ENCODE results near the gene IRF2BPL. TPM values are rescaled to one million over a fixed set of nuclear protein-coding genes. Genes with fewer than 3 reads are reported as not detected.

Gene IRF2BPL
- total RNA-seq, 1 experiment from 2014 or later: 113 TPM

GRCh38 chr14:77014004-77014604 is 14.4 kb downstream of the IRF2BPL start:
- Histone ChIP-seq H3K9me3 (ENCODE audit: low read length) (no peaks in the 10 kb centered on the region), H3K36me3 (ENCODE audit: low read depth, low read length) (no peaks in the 10 kb centered on the region), H3K27ac (ENCODE audit: low read length) (no peak overlapping the region), H3K4me3 (ENCODE audit: low read length) (no peak overlapping the region), H3K9me2 (replicated peaks; ENCODE audit: low read length) (no peaks in the 10 kb centered on the region), H3F3A (ENCODE audit: low read length, unreplicated experiment) (no peaks in the 10 kb centered on the region), H2AFZ (ENCODE audit: low read length) (no peak overlapping the region), H4K20me1 (ENCODE audit: low read length) (no peaks in the 10 kb centered on the region), H3K9ac (ENCODE audit: low read length) (no peak overlapping the region), H3K4me2 (ENCODE audit: low read length) (no peak overlapping the region), H3K4me1 (ENCODE audit: insufficient read depth, low read length) (peaks cover 5% of the 10 kb centered on the region), H3K79me2 (ENCODE audit: low read length) (no peaks in the 10 kb centered on the region), H3K27me3 (ENCODE audit: low read length) (no peaks in the 10 kb centered on the region)
- ATAC-seq (no peak), DNase-seq (no peak)
- BruUV-seq (replicated peaks): no TSS peak
- intact Hi-C loops (cut with micrococcal nuclease): no loop called here
- no peak for TF ChIP-seq EZH2 (IDR thresholded peaks at IDR 0.05; ENCODE audit: low read length, unreplicated experiment)
- TF ChIP-seq, protein P1, sequence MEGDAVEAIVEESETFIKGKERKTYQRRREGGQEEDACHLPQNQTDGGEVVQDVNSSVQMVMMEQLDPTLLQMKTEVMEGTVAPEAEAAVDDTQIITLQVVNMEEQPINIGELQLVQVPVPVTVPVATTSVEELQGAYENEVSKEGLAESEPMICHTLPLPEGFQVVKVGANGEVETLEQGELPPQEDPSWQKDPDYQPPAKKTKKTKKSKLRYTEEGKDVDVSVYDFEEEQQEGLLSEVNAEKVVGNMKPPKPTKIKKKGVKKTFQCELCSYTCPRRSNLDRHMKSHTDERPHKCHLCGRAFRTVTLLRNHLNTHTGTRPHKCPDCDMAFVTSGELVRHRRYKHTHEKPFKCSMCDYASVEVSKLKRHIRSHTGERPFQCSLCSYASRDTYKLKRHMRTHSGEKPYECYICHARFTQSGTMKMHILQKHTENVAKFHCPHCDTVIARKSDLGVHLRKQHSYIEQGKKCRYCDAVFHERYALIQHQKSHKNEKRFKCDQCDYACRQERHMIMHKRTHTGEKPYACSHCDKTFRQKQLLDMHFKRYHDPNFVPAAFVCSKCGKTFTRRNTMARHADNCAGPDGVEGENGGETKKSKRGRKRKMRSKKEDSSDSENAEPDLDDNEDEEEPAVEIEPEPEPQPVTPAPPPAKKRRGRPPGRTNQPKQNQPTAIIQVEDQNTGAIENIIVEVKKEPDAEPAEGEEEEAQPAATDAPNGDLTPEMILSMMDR (conservative IDR thresholded peaks at IDR 0.05; ENCODE audit: low read depth, low read length): no peak
- no peak for TF ChIP-seq EZH2phosphoT487 (IDR thresholded peaks at IDR 0.05; ENCODE audit: borderline replicate concordance, low read length)
- ChIA-PET CTCF (no interaction called here), POLR2A (ENCODE audit: unreplicated experiment) (interaction anchor here (0.7 kb wide), 1 partner anchor 18 kb away, joined by 6 read pairs; no protein-coding TSS in a partner anchor)

- Histone ChIP-seq H2AFZ (ENCODE audit: low read length) (no peak overlapping the region), H3K9me3 (ENCODE audit: low read length) (no peaks in the 10 kb centered on the region), H3K79me2 (ENCODE audit: low read length) (no peaks in the 10 kb centered on the region), H3K27ac (ENCODE audit: low read length) (no peak overlapping the region), H3K27me3 (ENCODE audit: low read length) (no peaks in the 10 kb centered on the region), H3K9ac (ENCODE audit: low read length) (no peak overlapping the region), H3K4me3 (ENCODE audit: low read length) (no peak overlapping the region), H3K4me1 (ENCODE audit: insufficient read depth, low read length) (peaks cover 24% of the 10 kb centered on the region), H3K4me2 (ENCODE audit: low read length) (no peak overlapping the region), H4K20me1 (ENCODE audit: low read length) (no peaks in the 10 kb centered on the region), H3K36me3 (ENCODE audit: low read depth, low read length) (no peaks in the 10 kb centered on the region), H3F3A (ENCODE audit: low read length, unreplicated experiment) (peaks cover 4% of the 10 kb centered on the region), H3K9me2 (replicated peaks; ENCODE audit: low read length) (no peaks in the 10 kb centered on the region)
- no TSS peak for BruUV-seq (replicated peaks)
- CTCF ChIA-PET: no interaction called here
- TF ChIP-seq EZH2phosphoT487 (IDR thresholded peaks at IDR 0.05; ENCODE audit: borderline replicate concordance, low read length): no peak
- TF ChIP-seq EZH2 (IDR thresholded peaks at IDR 0.05; ENCODE audit: low read length, unreplicated experiment): no peak
- TF ChIP-seq, protein P1 (conservative IDR thresholded peaks at IDR 0.05; ENCODE audit: low read depth, low read length): no peak
- intact Hi-C loops (cut with micrococcal nuclease): no loop called here
- DNase-seq (no peak), ATAC-seq (no peak)
- POLR2A ChIA-PET (ENCODE audit: unreplicated experiment): interaction anchor here (0.6 kb wide), 1 partner anchor 56 kb away, joined by 3 read pairs; no protein-coding TSS in a partner anchor
Observed at GRCh38 chr14:77012193-77012765, 16.2 kb downstream of the IRF2BPL start.

DNA sequence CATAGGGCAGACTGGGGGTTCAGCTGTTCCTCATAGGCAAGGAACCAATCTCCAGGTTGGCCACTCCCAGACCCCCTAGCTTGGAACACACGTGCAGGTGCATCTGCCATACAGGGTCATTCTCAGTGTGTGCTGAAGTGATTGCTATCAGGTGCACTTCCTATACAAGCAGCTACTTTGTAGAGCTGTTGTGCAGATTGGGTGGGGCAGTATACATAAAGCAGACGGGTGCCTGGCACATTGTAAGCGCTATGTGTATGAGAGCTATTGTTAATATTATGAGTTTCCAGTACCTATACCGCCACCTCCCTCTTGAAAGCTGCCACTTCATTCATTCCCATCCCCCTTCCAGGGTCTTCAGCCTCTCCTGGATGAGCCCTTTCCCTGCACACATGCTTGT is 17.3 kb downstream of the IRF2BPL start:
- intact Hi-C loops (cut with micrococcal nuclease): no loop called here
- ChIA-PET POLR2A (ENCODE audit: unreplicated experiment) (no interaction called here), CTCF (no interaction called here)
- Histone ChIP-seq H3K36me3 (ENCODE audit: low read depth, low read length) (no peaks in the 10 kb centered on the region), H3K79me2 (ENCODE audit: low read length) (no peaks in the 10 kb centered on the region), H4K20me1 (ENCODE audit: low read length) (no peaks in the 10 kb centered on the region), H3K9ac (ENCODE audit: low read length) (no peak overlapping the region), H3K9me2 (replicated peaks; ENCODE audit: low read length) (no peaks in the 10 kb centered on the region), H3K27ac (ENCODE audit: low read length) (no peak overlapping the region), H3K27me3 (ENCODE audit: low read length) (no peaks in the 10 kb centered on the region), H3K4me3 (ENCODE audit: low read length) (no peak overlapping the region), H2AFZ (ENCODE audit: low read length) (no peak overlapping the region), H3K9me3 (ENCODE audit: low read length) (no peaks in the 10 kb centered on the region), H3K4me1 (ENCODE audit: insufficient read depth, low read length) (peaks cover 31% of the 10 kb centered on the region), H3F3A (ENCODE audit: low read length, unreplicated experiment) (peaks cover 4% of the 10 kb centered on the region), H3K4me2 (ENCODE audit: low read length) (no peak overlapping the region)
- ATAC-seq: no peak
- TF ChIP-seq, protein P1 (conservative IDR thresholded peaks at IDR 0.05; ENCODE audit: low read depth, low read length): no peak
- TF ChIP-seq EZH2 (IDR thresholded peaks at IDR 0.05; ENCODE audit: low read length, unreplicated experiment) (no peak), EZH2phosphoT487 (IDR thresholded peaks at IDR 0.05; ENCODE audit: borderline replicate concordance, low read length) (no peak)
- BruUV-seq (replicated peaks): no TSS peak
- DNase-seq: no peak

All from PC-3 (cell line).